PC-9 (cell line): Measurements from ENCODE around the gene CNTNAP5. TPM values are rescaled to one million over a fixed set of nuclear protein-coding genes. Genes with fewer than 3 reads are reported as not detected.

Source experiments
- BruUV-seq: library from RNA; stranded (reverse); fragments of 400-500 nt; replicated peaks from 2 replicates; lab custom pipeline; 2021; lab: Mats Ljungman, UMichigan
- CTCF ChIA-PET: fragments of 300-600 bp; sonication (Branson Sonifier 250); formaldehyde crosslinking; loops from one replicate; lab custom pipeline; 2022; ENCODE audit warnings: antibody characterized with exemption; lab: Charles Lee
- POLR2A ChIA-PET: fragments of 300-600 bp; sonication (Branson Sonifier 250); formaldehyde crosslinking; loops from one replicate; lab custom pipeline; 2022; ENCODE audit warnings: antibody characterized with exemption; ENCODE audit not compliant: unreplicated experiment; lab: Charles Lee
- DNase-seq, 2 experiments: peaks; one replicate each; pipeline versions ENCODE4 v3.0.0 to v3.0.0-alpha.2; 2015 to 2022; ENCODE audit warnings: mixed read lengths in 1 of 2
- H2AFZ ChIP-seq: fragments of 200-600 bp; sonication (generic); 2 replicates; pipeline ENCODE4 v1.8.1; 2017; ENCODE audit warnings: antibody characterized with exemption
- H3F3A ChIP-seq: fragments of 200-600 bp; sonication (generic); 2 replicates; pipeline ENCODE4 v1.8.1; 2017; ENCODE audit warnings: antibody characterized with exemption, mild to moderate bottlenecking, low read depth; ENCODE audit not compliant: insufficient read depth
- H3K27ac ChIP-seq: fragments of 200-600 bp; sonication (generic); 2 replicates; pipeline ENCODE4 v1.6.1; 2016; ENCODE audit warnings: mixed run types
- H3K27me3 ChIP-seq: fragments of 200-600 bp; sonication (generic); 2 replicates; pipeline ENCODE4 v1.6.1; 2016; ENCODE audit warnings: low read depth, mixed run types; ENCODE audit not compliant: insufficient read depth
- H3K36me3 ChIP-seq: fragments of 200-600 bp; sonication (generic); 2 replicates; pipeline ENCODE4 v1.6.1; 2016; ENCODE audit warnings: low read depth, mixed run types
- H3K4me1 ChIP-seq: fragments of 200-600 bp; sonication (generic); replicated peaks from 2 replicates; pipeline ENCODE4 v1.6.1; 2016; ENCODE audit warnings: mixed run types; ENCODE audit not compliant: insufficient read depth
- H3K4me2 ChIP-seq: fragments of 200-600 bp; sonication (generic); 2 replicates; pipeline ENCODE4 v1.6.1; 2017; ENCODE audit warnings: mixed run types
- H3K4me3 ChIP-seq: fragments of 200-600 bp; sonication (generic); 2 replicates; pipeline ENCODE4 v1.6.1; 2016; ENCODE audit warnings: mixed run types
- H3K79me2 ChIP-seq: fragments of 200-600 bp; sonication (generic); 2 replicates; pipeline ENCODE4 v1.6.1; 2017; ENCODE audit warnings: low read depth, mixed run types
- H3K9me2 ChIP-seq: fragments of 200-600 bp; sonication (generic); 2 replicates; pipeline ENCODE4 v1.8.1; 2017; ENCODE audit warnings: mild to moderate bottlenecking; ENCODE audit not compliant: insufficient read depth
- H3K9me3 ChIP-seq: fragments of 200-600 bp; sonication (generic); 2 replicates; pipeline ENCODE4 v1.8.1; 2016; ENCODE audit warnings: low read depth; ENCODE audit not compliant: insufficient read depth
- H4K20me1 ChIP-seq: fragments of 200-600 bp; sonication (generic); 2 replicates; pipeline ENCODE4 v1.8.1; 2017; ENCODE audit not compliant: insufficient read depth
- CTCF ChIP-seq: fragments of 200-600 bp; sonication (generic); conservative IDR thresholded peaks from 2 replicates; pipeline ENCODE4 v1.6.1; 2017; ENCODE audit warnings: mixed run types, antibody characterized with exemption, mild to moderate bottlenecking, moderate library complexity
- EZH2 ChIP-seq: fragments of 200-600 bp; sonication (generic); IDR thresholded peaks from 2 replicates; pipeline ENCODE4 v1.8.0; 2017; ENCODE audit warnings: antibody characterized with exemption, low read depth
- intact Hi-C: fragments of 100-400 bp; cut with micrococcal nuclease; formaldehyde crosslinking; loops from one replicate; pipeline ENCODE4 v1.10.0; 2022; ENCODE audit not compliant: unreplicated experiment
- total RNA-seq: library from RNA; stranded (reverse); gene quantifications from 2 replicates; pipeline ENCODE4 v1.2.3, GENCODE V29; 2021

The CNTNAP5 gene
- total RNA-seq, 1 experiment from 2014 or later: not detected

- Histone ChIP-seq H3K4me3 (no peak overlapping the region), H3K27ac (no peak overlapping the region), H3K4me2 (no peak overlapping the region), H3K36me3 (no peaks in the 10 kb centered on the region), H3K4me1 (no peaks in the 10 kb centered on the region), H3F3A (no peaks in the 10 kb centered on the region), H4K20me1 (no peaks in the 10 kb centered on the region), H3K79me2 (no peaks in the 10 kb centered on the region), H2AFZ (no peak overlapping the region), H3K9me2 (no peaks in the 10 kb centered on the region), H3K27me3 (no peaks in the 10 kb centered on the region), H3K9me3 (no peaks in the 10 kb centered on the region)
- no TSS peak for BruUV-seq
- no peak for DNase-seq
- CTCF ChIA-PET: no interaction called here
- intact Hi-C loops: no loop called here
- TF ChIP-seq CTCF (no peak), EZH2 (no peak)
- POLR2A ChIA-PET: no interaction called here
Measured at GRCh38 chr2:124437811-124438210, 412.7 kb downstream of the CNTNAP5 start.

DNA sequence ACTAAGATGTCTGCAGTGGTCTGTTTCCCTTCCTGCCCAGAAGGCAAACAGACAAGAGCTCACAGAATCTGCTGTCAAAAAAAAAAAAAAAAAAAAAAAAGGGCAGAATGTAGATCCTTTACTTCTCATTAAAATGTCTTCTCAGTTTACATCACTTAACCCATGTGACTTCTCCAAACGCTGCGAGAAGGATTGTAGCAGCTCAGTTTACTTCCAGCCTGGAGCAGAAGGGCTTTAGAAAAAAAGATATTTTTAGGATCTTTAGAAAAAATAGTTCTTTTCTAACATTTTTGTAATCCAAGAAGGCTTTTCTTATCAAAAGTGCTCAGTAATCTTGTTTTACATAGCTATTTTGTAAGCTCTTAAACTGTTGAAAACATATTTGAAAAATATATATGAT, 425.4 kb downstream of the CNTNAP5 start:
- peaks cover 16% of the 10 kb centered on the region for H3K27me3 ChIP-seq
- H3K79me2 ChIP-seq: no peaks in the 10 kb centered on the region
- POLR2A ChIA-PET: no interaction called here
- no peaks in the 10 kb centered on the region for H3K9me2 ChIP-seq
- H2AFZ ChIP-seq: no peak overlapping the region
- no peak for DNase-seq
- no peaks in the 10 kb centered on the region for H3K36me3 ChIP-seq
- no peaks in the 10 kb centered on the region for H4K20me1 ChIP-seq
- H3K4me2 ChIP-seq: no peak overlapping the region
- no peaks in the 10 kb centered on the region for H3F3A ChIP-seq
- H3K4me1 ChIP-seq: no peaks in the 10 kb centered on the region
- no peaks in the 10 kb centered on the region for H3K9me3 ChIP-seq
- TF ChIP-seq CTCF: no peak
- TF ChIP-seq EZH2: no peak
- H3K27ac ChIP-seq: no peak overlapping the region
- H3K4me3 ChIP-seq: no peak overlapping the region
- intact Hi-C loops: no loop called here
- CTCF ChIA-PET: no interaction called here
- BruUV-seq: no TSS peak

- BruUV-seq: no TSS peak
- no peak overlapping the region for H3K27ac ChIP-seq
- H2AFZ ChIP-seq: no peak overlapping the region
- no peak for DNase-seq
- CTCF ChIA-PET: no interaction called here
- no peaks in the 10 kb centered on the region for H3K27me3 ChIP-seq
- no peaks in the 10 kb centered on the region for H3K9me2 ChIP-seq
- intact Hi-C loops: no loop called here
- no peaks in the 10 kb centered on the region for H3K36me3 ChIP-seq
- POLR2A ChIA-PET: no interaction called here
- H3K4me1 ChIP-seq: no peaks in the 10 kb centered on the region
- H3K4me2 ChIP-seq: no peak overlapping the region
- no peaks in the 10 kb centered on the region; the same call in 1 of the 2 replicates for H4K20me1 ChIP-seq
- no peaks in the 10 kb centered on the region for H3K9me3 ChIP-seq
- no peaks in the 10 kb centered on the region for H3K79me2 ChIP-seq
- H3K4me3 ChIP-seq: no peak overlapping the region
- TF ChIP-seq CTCF (no peak), EZH2 (no peak)
- no peaks in the 10 kb centered on the region for H3F3A ChIP-seq
Measured at GRCh38 chr2:124476291-124476690, 451.2 kb downstream of the CNTNAP5 start.
